ENCODE data around the gene SLC35F3. TPM values are rescaled to one million over a fixed set of nuclear protein-coding genes. Genes with fewer than 3 reads are reported as not detected.

The SLC35F3 gene
- 0.09 and 0.71 TPM in 2 replicates for total RNA-seq

DNA sequence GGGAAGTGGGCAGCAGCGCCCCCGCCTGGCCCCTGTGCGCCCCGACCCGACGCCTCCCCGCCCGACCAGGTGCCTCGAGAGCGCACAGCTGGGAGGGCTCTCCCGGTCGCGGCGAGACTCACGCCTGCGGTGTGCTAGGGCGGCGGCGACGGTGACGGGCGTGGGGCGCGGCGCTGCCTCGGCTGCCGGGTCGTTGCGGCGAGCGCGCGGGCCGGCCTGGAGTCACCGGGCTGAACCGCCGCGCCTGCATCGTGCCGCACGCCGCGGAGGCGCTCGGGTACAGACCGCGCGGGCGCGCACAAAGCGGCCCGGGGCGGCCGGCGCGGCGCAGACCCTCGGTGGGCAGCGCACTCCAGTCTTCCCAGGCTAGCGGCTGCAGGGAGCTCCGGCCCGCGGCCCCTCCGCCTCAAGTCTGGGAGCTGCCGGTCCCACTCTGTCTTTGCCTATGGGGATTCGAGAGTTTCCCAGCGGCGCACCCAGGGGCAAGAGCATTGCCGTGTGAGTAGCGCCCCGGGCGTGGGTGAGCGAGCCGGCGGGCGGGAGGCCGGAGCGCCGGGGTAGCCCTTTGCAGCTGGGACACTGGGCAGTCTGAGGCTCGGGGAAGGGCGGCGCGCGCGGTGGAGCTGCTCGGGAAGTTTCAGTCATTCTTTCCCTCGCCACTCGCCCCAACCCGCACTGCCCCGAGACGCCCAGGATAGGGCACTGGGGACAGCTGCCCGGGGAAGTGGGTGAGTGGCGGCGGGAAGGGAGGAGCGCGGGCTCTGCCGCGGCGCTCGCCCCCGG is at the start of gene SLC35F3:
Gene SLC35F3, plus strand, starts transcription at position 44 of the 783 bp plus-strand sequence.

GRCh38 chr1:234373064-234373958 is 468.8 kb downstream of the SLC35F3 start, which contains the start of gene COA6:
COA6 (plus strand) TSS chr1:234373456; CDS start chr1:234373467, 11 bp downstream.

All from smooth muscle cell of bladder (primary cell).